Gastrocnemius medialis (tissue), 4 donors: ENCODE measurements around the gene AUTS2.

ENCODE experiments used
- POLR2A ChIP-seq, 2 donors: fragments of 450-650 bp; IDR thresholded peaks; one replicate each; pipeline ENCODE4 v1.6.1; 2017; ENCODE audit warnings: antibody characterized with exemption in 2 of 2, mild to moderate bottlenecking in 2 of 2, moderate library complexity in 2 of 2
- TF ChIP-seq, protein P1 (sequence below), 5 experiments: fragments of 450-650 bp in 3 of 5; fragments of 200-600 bp in 2 of 5; sonication (generic) in 2 of 5; IDR thresholded peaks in 4 of 5; conservative IDR thresholded peaks in 1 of 5; 1 replicate in 4 of 5; 2 replicates in 1 of 5; pipeline ENCODE4 v1.5.1; 2016 to 2019; ENCODE audit warnings: antibody characterized with exemption in 5 of 5, mild to moderate bottlenecking in 3 of 5, moderate library complexity in 3 of 5

DNA sequence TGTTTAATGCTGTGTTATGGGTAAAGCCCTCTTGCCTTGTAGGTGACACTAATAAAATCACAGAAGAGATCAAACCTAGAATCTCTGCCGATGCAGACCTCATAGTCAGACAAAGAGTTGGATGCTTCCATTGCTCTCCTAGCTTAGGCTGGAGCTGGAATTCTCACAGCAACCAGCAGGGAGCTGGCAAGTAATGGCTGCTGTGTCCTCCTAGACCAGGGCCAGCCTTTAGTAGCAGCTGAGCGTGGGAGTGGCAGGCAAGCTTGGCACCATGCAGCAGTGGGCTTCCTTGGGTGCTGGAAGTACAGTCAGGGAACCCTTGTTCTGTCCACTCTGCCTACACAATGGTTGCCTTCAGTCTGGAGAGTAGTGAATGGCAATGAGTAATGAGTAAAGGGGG is 935.3 kb downstream of the AUTS2 start:
- TF ChIP-seq, protein P1, sequence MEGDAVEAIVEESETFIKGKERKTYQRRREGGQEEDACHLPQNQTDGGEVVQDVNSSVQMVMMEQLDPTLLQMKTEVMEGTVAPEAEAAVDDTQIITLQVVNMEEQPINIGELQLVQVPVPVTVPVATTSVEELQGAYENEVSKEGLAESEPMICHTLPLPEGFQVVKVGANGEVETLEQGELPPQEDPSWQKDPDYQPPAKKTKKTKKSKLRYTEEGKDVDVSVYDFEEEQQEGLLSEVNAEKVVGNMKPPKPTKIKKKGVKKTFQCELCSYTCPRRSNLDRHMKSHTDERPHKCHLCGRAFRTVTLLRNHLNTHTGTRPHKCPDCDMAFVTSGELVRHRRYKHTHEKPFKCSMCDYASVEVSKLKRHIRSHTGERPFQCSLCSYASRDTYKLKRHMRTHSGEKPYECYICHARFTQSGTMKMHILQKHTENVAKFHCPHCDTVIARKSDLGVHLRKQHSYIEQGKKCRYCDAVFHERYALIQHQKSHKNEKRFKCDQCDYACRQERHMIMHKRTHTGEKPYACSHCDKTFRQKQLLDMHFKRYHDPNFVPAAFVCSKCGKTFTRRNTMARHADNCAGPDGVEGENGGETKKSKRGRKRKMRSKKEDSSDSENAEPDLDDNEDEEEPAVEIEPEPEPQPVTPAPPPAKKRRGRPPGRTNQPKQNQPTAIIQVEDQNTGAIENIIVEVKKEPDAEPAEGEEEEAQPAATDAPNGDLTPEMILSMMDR (IDR thresholded peaks at IDR 0.05 in 4 of 5, conservative IDR thresholded peaks at IDR 0.05 in 1 of 5), result no peak
- TF ChIP-seq POLR2A (IDR thresholded peaks at IDR 0.05), result no peak
